ENCODE results near the gene EID1. TPM values are rescaled to one million over a fixed set of nuclear protein-coding genes. Genes with fewer than 3 reads are reported as not detected.

Gene EID1
- total RNA-seq, 1 experiment from 2014 or later, result 102 TPM

DNA sequence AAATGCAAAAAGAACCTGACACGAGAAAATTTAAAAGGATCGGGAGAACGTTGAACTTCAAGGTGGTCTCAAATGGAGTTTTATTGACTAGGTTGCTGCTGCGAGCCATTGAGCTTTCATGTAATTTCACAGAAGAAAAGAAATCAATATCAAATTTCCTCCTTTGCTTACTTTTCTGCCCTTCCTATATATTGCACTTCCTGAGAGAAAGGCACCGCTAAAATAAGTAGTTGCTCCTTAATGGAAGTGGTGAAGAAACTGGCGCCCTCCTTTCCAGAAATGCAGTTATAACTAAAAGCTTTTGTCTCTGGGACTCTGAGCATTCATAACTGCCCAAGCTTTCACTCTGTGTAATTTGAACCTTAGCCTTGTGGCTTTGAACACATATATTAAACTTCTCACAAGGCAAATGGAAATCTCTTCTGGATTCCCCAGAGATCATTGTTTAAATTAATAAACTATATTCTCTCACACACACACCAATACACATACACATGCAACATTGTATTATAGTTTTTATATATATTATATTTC, 13.4 kb downstream of the EID1 start:
- no peak for ATAC-seq

DNA sequence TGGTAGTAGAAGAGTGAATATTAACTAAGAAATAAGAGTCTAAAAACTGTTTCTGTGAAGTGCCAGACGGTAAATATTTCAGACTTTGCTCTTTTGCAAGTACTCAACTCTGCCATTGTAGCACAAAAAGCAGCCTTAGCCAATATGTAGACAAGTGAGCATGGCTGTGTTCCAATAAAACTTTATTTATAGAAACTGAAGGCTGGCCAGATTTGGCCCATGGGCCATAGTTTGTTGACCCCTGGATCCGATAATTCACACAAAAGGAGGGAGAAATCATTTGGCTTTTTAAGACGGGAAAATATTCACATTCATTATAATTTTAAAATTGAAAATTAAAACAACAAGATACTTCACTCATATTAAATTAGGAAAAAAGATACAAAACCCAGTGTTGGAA, 15.4 kb downstream of the EID1 start:
- Histone ChIP-seq H3K27me3 (ENCODE audit: control insufficient read depth, insufficient read depth, low read length) (no peaks in the 10 kb centered on the region), H3K27ac (ENCODE audit: low read length) (no peak overlapping the region), H3K4me3 (ENCODE audit: low read depth in 2 of 2, low read length in 2 of 2) (no peak overlapping the region), H3K36me3 (ENCODE audit: control insufficient read depth, insufficient read depth, low read length) (no peaks in the 10 kb centered on the region), H3K4me1 (ENCODE audit: control insufficient read depth, insufficient read depth, low read length) (no peaks in the 10 kb centered on the region), H3K9me3 (ENCODE audit: control insufficient read depth, insufficient read depth, low read depth, low read length) (no peaks in the 10 kb centered on the region)
- DNase-seq (ENCODE audit: low read depth, low spot score) (no peak), ATAC-seq (no peak)
- TF ChIP-seq SIN3A (IDR thresholded peaks at IDR 0.05; ENCODE audit: borderline replicate concordance, insufficient read depth, low read depth, low read length) (no peak), REST (IDR thresholded peaks at IDR 0.05; ENCODE audit: insufficient read depth in 1 of 2, low read depth in 2 of 2, low read length in 1 of 2) (no peak), POLR2AphosphoS5 (IDR thresholded peaks at IDR 0.05; ENCODE audit: low read depth, low read length) (no peak), TCF7L2 (IDR thresholded peaks at IDR 0.05; ENCODE audit: low read depth, low read length) (no peak)
- TF ChIP-seq, protein P1, sequence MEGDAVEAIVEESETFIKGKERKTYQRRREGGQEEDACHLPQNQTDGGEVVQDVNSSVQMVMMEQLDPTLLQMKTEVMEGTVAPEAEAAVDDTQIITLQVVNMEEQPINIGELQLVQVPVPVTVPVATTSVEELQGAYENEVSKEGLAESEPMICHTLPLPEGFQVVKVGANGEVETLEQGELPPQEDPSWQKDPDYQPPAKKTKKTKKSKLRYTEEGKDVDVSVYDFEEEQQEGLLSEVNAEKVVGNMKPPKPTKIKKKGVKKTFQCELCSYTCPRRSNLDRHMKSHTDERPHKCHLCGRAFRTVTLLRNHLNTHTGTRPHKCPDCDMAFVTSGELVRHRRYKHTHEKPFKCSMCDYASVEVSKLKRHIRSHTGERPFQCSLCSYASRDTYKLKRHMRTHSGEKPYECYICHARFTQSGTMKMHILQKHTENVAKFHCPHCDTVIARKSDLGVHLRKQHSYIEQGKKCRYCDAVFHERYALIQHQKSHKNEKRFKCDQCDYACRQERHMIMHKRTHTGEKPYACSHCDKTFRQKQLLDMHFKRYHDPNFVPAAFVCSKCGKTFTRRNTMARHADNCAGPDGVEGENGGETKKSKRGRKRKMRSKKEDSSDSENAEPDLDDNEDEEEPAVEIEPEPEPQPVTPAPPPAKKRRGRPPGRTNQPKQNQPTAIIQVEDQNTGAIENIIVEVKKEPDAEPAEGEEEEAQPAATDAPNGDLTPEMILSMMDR (IDR thresholded peaks at IDR 0.05), result no peak
- BruUV-seq (replicated peaks), result no TSS peak
- intact Hi-C loops (cut with micrococcal nuclease; ENCODE audit: unreplicated experiment), result no loop called here
- ChIA-PET POLR2A (no interaction called here), CTCF (no interaction called here)
- in situ Hi-C loops (cut with HindIII; ENCODE audit: low pct_unique_long_range_greater_than_20kb, low sequenced_read_pairs), result no loop called here

More for the DNA sequence above, 13.4 kb downstream of the EID1 start:
- CTCF ChIA-PET, result no interaction called here
- no peaks in the 10 kb centered on the region for H3K36me3 ChIP-seq (ENCODE audit: control insufficient read depth, insufficient read depth, low read length)
- no peak overlapping the region for H3K27ac ChIP-seq (ENCODE audit: low read length)
- H3K4me3 ChIP-seq (ENCODE audit: low read depth in 2 of 2, low read length in 2 of 2), result no peak overlapping the region
- POLR2A ChIA-PET, result no interaction called here
- no peak for DNase-seq (ENCODE audit: low read depth, low spot score)
- no TSS peak for BruUV-seq (replicated peaks)
- intact Hi-C loops (cut with micrococcal nuclease; ENCODE audit: unreplicated experiment) (no loop called here), in situ Hi-C loops (cut with HindIII; ENCODE audit: low pct_unique_long_range_greater_than_20kb, low sequenced_read_pairs) (no loop called here)
- H3K27me3 ChIP-seq (ENCODE audit: control insufficient read depth, insufficient read depth, low read length), result no peaks in the 10 kb centered on the region
- no peaks in the 10 kb centered on the region for H3K4me1 ChIP-seq (ENCODE audit: control insufficient read depth, insufficient read depth, low read length)
- no peaks in the 10 kb centered on the region for H3K9me3 ChIP-seq (ENCODE audit: control insufficient read depth, insufficient read depth, low read depth, low read length)
- TF ChIP-seq REST (IDR thresholded peaks at IDR 0.05; ENCODE audit: insufficient read depth in 1 of 2, low read depth in 2 of 2, low read length in 1 of 2) (no peak), POLR2AphosphoS5 (IDR thresholded peaks at IDR 0.05; ENCODE audit: low read depth, low read length) (no peak), SIN3A (IDR thresholded peaks at IDR 0.05; ENCODE audit: borderline replicate concordance, insufficient read depth, low read depth, low read length) (no peak)
